GM19239 (cell line): ENCODE measurements around the gene HCFC1.

Experiments
- DNase-seq: peaks from one replicate; pipeline ENCODE4 v3.0.0; 2011; ENCODE audit warnings: low spot score; ENCODE audit not compliant: insufficient read length
- FAIRE-seq: peaks from 2 replicates; lab custom pipeline; 2011; peaks lifted over from hg19 to GRCh38; lab: Jason Lieb, UNC

The HCFC1 gene

GRCh38 chrX:153945956-153946943, 25.4 kb downstream of the HCFC1 start:
- FAIRE-seq, result no peak
- no peak for DNase-seq

GRCh38 chrX:153944800-153945150, 26.8 kb downstream of the HCFC1 start:
- FAIRE-seq, result no peak
- no peak for DNase-seq

- FAIRE-seq (peak; percentile 31), DNase-seq (no peak)
These were observed 27.3 kb downstream of the HCFC1 start, which contains the start of gene RENBP for GRCh38 chrX:153944140-153944799. Gene RENBP, minus strand, starts transcription at chrX:153944643. Its CDS starts 33 bp downstream, at chrX:153944610.

GRCh38 chrX:153941336-153942252, 30.0 kb downstream of the HCFC1 start:
- FAIRE-seq, result no peak
- DNase-seq, result no peak

- no peak for DNase-seq
- no peak for FAIRE-seq
These were observed 32.0 kb downstream of the HCFC1 start for GRCh38 chrX:153939573-153939972.

- FAIRE-seq (no peak), DNase-seq (no peak)
These were observed 33.3 kb downstream of the HCFC1 start for GRCh38 chrX:153938226-153938786.

- FAIRE-seq, result no peak
These were observed 34.6 kb downstream of the HCFC1 start for GRCh38 chrX:153937056-153937455.

GRCh38 chrX:153935326-153935851, 36.2 kb downstream of the HCFC1 start:
- FAIRE-seq (peak; percentile 68), DNase-seq (no peak)

More at GRCh38 chrX:153937056-153937455, 34.6 kb downstream of the HCFC1 start:
- no peak for DNase-seq

GRCh38 chrX:153934762-153935325, 36.8 kb downstream of the HCFC1 start, which contains the start of gene NAA10:
Gene NAA10, minus strand, starts transcription at chrX:153935037. Its CDS starts 133 bp downstream, at chrX:153934904.
- peak; percentile 45 for FAIRE-seq

GRCh38 chrX:153934148-153934761, 37.4 kb downstream of the HCFC1 start:
- FAIRE-seq (peak; percentile 58), DNase-seq (no peak)

More at GRCh38 chrX:153934762-153935325, 36.8 kb downstream of the HCFC1 start, which contains the start of gene NAA10:
- peak; percentile 90 for DNase-seq

- DNase-seq, result no peak
- peak; percentile 80 for FAIRE-seq
These were observed 37.9 kb downstream of the HCFC1 start for GRCh38 chrX:153933748-153934147.

- DNase-seq (no peak), FAIRE-seq (no peak)
These were observed 39.2 kb downstream of the HCFC1 start for GRCh38 chrX:153932220-153932915.

GRCh38 chrX:153931748-153932147, 39.9 kb downstream of the HCFC1 start:
- DNase-seq, result no peak
- FAIRE-seq, result no peak

GRCh38 chrX:153931151-153931550, 40.5 kb downstream of the HCFC1 start:
- FAIRE-seq (no peak), DNase-seq (no peak)

GRCh38 chrX:153930011-153930910, 41.4 kb downstream of the HCFC1 start:
- FAIRE-seq (no peak), DNase-seq (no peak)

GRCh38 chrX:153929576-153929975, 42.0 kb downstream of the HCFC1 start:
- FAIRE-seq, result no peak
- DNase-seq, result no peak

GRCh38 chrX:153928846-153929245, 42.8 kb downstream of the HCFC1 start:
- FAIRE-seq (no peak), DNase-seq (no peak)
